IMR-90 (cell line): ENCODE results near the gene CBX3. TPM values are rescaled to one million over a fixed set of nuclear protein-coding genes. Genes with fewer than 3 reads are reported as not detected.

ENCODE experiments used
- ATAC-seq: fragments of 200-7000 bp; cut with Tn5 transposase; 2 replicates; pipeline ENCODE4 v1.9.1; 2020; ENCODE audit warnings: low read depth, mild to moderate bottlenecking, moderate library complexity
- BruUV-seq: library from RNA; stranded (reverse); fragments of 400-500 nt; replicated peaks from 2 replicates; lab custom pipeline; 2021; lab: Mats Ljungman, UMichigan
- CTCF ChIA-PET: fragments of 300-600 bp; formaldehyde crosslinking; extraction: SDS; loops from one replicate; lab custom pipeline; 2021; ENCODE audit warnings: antibody characterized with exemption; lab: Yijun Ruan, JAX
- POLR2A ChIA-PET: fragments of 300-600 bp; sonication (Branson Sonifier 250); formaldehyde crosslinking; loops from one replicate; lab custom pipeline; 2022; ENCODE audit warnings: antibody characterized with exemption; ENCODE audit not compliant: unreplicated experiment; lab: Charles Lee
- DNase-seq: peaks from one replicate; pipeline ENCODE4 v3.0.0; 2013
- H2AFZ ChIP-seq: replicated peaks from 2 replicates; pipeline ENCODE3; 2013; ENCODE audit warnings: low read length, mild to moderate bottlenecking; ENCODE audit not compliant: poor library complexity
- H2AK5ac ChIP-seq: 2 replicates; pipeline ENCODE4 v1.6.1; 2013; ENCODE audit warnings: low read depth, low read length, inconsistent platforms
- H2AK9ac ChIP-seq: replicated peaks from 2 replicates; pipeline ENCODE3; 2013; ENCODE audit warnings: mild to moderate bottlenecking, low read depth, low read length, moderate library complexity; ENCODE audit not compliant: poor library complexity
- H2BK120ac ChIP-seq: 2 replicates; pipeline ENCODE4 v1.6.1; 2013; ENCODE audit warnings: low read depth, low read length, inconsistent platforms
- H2BK15ac ChIP-seq: 3 replicates; pipeline ENCODE4 v1.6.1; 2013; ENCODE audit warnings: low read depth, low read length, inconsistent platforms
- H2BK20ac ChIP-seq: 2 replicates; pipeline ENCODE4 v1.6.1; 2013; ENCODE audit warnings: low read depth, mild to moderate bottlenecking, inconsistent platforms, low read length, moderate library complexity
- H2BK5ac ChIP-seq: 2 replicates; pipeline ENCODE4 v1.6.1; 2013; ENCODE audit warnings: mild to moderate bottlenecking, low read depth, low read length, inconsistent platforms; ENCODE audit not compliant: poor library complexity, severe bottlenecking
- H3K14ac ChIP-seq: replicated peaks from 2 replicates; pipeline ENCODE4 v1.6.1; 2013; ENCODE audit warnings: low read depth, low read length, inconsistent platforms
- H3K18ac ChIP-seq: 2 replicates; pipeline ENCODE4 v1.6.1; 2013; ENCODE audit warnings: low read depth, low read length, control low read depth
- H3K23ac ChIP-seq: 2 replicates; pipeline ENCODE4 v1.6.1; 2013; ENCODE audit warnings: low read depth, low read length, inconsistent platforms
- H3K27ac ChIP-seq: 2 replicates; pipeline ENCODE4 v1.5.1; 2013; ENCODE audit warnings: mild to moderate bottlenecking, control low read depth, low read length; ENCODE audit not compliant: insufficient read depth
- H3K27me3 ChIP-seq: 2 replicates; pipeline ENCODE4 v1.6.1; 2013; ENCODE audit warnings: low read length; ENCODE audit not compliant: control insufficient read depth, insufficient read depth
- H3K36me3 ChIP-seq: 2 replicates; pipeline ENCODE4 v1.6.1; 2013; ENCODE audit warnings: low read length, mixed read lengths; ENCODE audit not compliant: control insufficient read depth, insufficient read depth
- H3K4ac ChIP-seq: 2 replicates; pipeline ENCODE4 v1.6.1; 2013; ENCODE audit warnings: low read depth, low read length, inconsistent platforms
- H3K4me1 ChIP-seq: 2 replicates; pipeline ENCODE4 v1.6.1; 2013; ENCODE audit warnings: low read length, mixed read lengths; ENCODE audit not compliant: control insufficient read depth, insufficient read depth
- H3K4me2 ChIP-seq: 2 replicates; pipeline ENCODE4 v1.6.1; 2013; ENCODE audit warnings: low read depth, mild to moderate bottlenecking, control low read depth, low read length, moderate library complexity
- H3K4me3 ChIP-seq: 2 replicates; pipeline ENCODE4 v1.5.1; 2013; ENCODE audit warnings: low read depth, mild to moderate bottlenecking, control low read depth, low read length, moderate library complexity; ENCODE audit not compliant: insufficient read depth
- H3K56ac ChIP-seq: 2 replicates; pipeline ENCODE4 v1.6.1; 2013; ENCODE audit warnings: low read length, inconsistent platforms; ENCODE audit not compliant: insufficient read depth; ENCODE audit errors: extremely low read depth
- H3K79me1 ChIP-seq, 2 experiments: 2 replicates each; pipeline ENCODE4 v1.6.1; 2013; ENCODE audit warnings: low read length in 2 of 2, inconsistent platforms in 1 of 2, low read depth in 1 of 2
- H3K9ac ChIP-seq: 2 replicates; pipeline ENCODE4 v1.6.1; 2013; ENCODE audit warnings: low read depth, low read length, control low read depth
- H3K9me1 ChIP-seq: 2 replicates; pipeline ENCODE4 v1.6.1; 2013; ENCODE audit warnings: low read length, inconsistent platforms; ENCODE audit not compliant: insufficient read depth
- H3K9me3 ChIP-seq: 2 replicates; pipeline ENCODE4 v1.6.1; 2013; ENCODE audit warnings: low read length; ENCODE audit not compliant: control insufficient read depth, insufficient read depth
- H4K20me1 ChIP-seq: 2 replicates; pipeline ENCODE4 v1.6.1; 2013; ENCODE audit warnings: low read length, inconsistent platforms; ENCODE audit not compliant: insufficient read depth
- H4K5ac ChIP-seq: 2 replicates; pipeline ENCODE4 v1.6.1; 2013; ENCODE audit warnings: mild to moderate bottlenecking, low read depth, low read length, control low read depth
- H4K8ac ChIP-seq, 2 experiments: 2 replicates each; pipeline ENCODE4 v1.6.1; 2013; ENCODE audit warnings: low read depth in 2 of 2, low read length in 2 of 2, control low read depth in 1 of 2, inconsistent platforms in 1 of 2
- H4K91ac ChIP-seq: 2 replicates; pipeline ENCODE4 v1.6.1; 2013; ENCODE audit warnings: low read depth, low read length, inconsistent platforms; ENCODE audit not compliant: insufficient read depth
- BHLHE40 ChIP-seq: fragments of 150-350 bp; IDR thresholded peaks from 2 replicates; pipeline ENCODE4 v1.6.1; 2016; ENCODE audit warnings: mild to moderate bottlenecking, low read depth, low read length
- CEBPB ChIP-seq: IDR thresholded peaks from 2 replicates; pipeline ENCODE4 v1.6.1; 2012; ENCODE audit warnings: low read depth, low read length, improper control_type of control experiment
- CHD1 ChIP-seq: IDR thresholded peaks from 2 replicates; pipeline ENCODE4 v1.6.1; 2012; ENCODE audit warnings: low read depth, low read length, improper control_type of control experiment
- CTCF ChIP-seq: conservative IDR thresholded peaks from 2 replicates; pipeline ENCODE4 v1.5.1; 2012; ENCODE audit warnings: mild to moderate bottlenecking, low read depth, low read length, improper control_type of control experiment
- ELK1 ChIP-seq: fragments of 150-350 bp; IDR thresholded peaks from 2 replicates; pipeline ENCODE4 v1.6.1; 2016; ENCODE audit warnings: low read depth, mild to moderate bottlenecking, low read length, moderate library complexity, borderline replicate concordance
- MAFK ChIP-seq: IDR thresholded peaks from 2 replicates; pipeline ENCODE4 v1.6.1; 2012; ENCODE audit warnings: low read depth, low read length, improper control_type of control experiment
- MAZ ChIP-seq: IDR thresholded peaks from 2 replicates; pipeline ENCODE4 v1.6.1; 2012; ENCODE audit warnings: low read depth, mild to moderate bottlenecking, low read length, improper control_type of control experiment, moderate library complexity, borderline replicate concordance
- NFE2L2 ChIP-seq: fragments of 150-350 bp; IDR thresholded peaks from 2 replicates; pipeline ENCODE4 v1.6.1; 2016; ENCODE audit warnings: low read depth, mild to moderate bottlenecking, low read length
- POLR2A ChIP-seq: IDR thresholded peaks from 2 replicates; pipeline ENCODE4 v1.6.1; 2012; ENCODE audit warnings: mild to moderate bottlenecking, low read depth, low read length
- RFX5 ChIP-seq: IDR thresholded peaks from 2 replicates; pipeline ENCODE4 v1.8.0; 2012; ENCODE audit warnings: low read depth, mild to moderate bottlenecking, low read length, moderate library complexity
- SMC3 ChIP-seq: fragments of 150-350 bp; IDR thresholded peaks from 2 replicates; pipeline ENCODE4 v1.6.1; 2016; ENCODE audit warnings: low read depth, mild to moderate bottlenecking, antibody characterized with exemption, low read length, moderate library complexity
- USF2 ChIP-seq: fragments of 150-350 bp; IDR thresholded peaks from 2 replicates; pipeline ENCODE4 v1.6.1; 2017; ENCODE audit warnings: mild to moderate bottlenecking, antibody characterized with exemption, low read length, low read depth
- WGBS, 2 experiments: methylation state at CpG; one replicate each; pipeline versions ENCODE4 v1.1.5 to v1.1.7; 2013; ENCODE audit warnings: missing lambda C conversion rate in 2 of 2; ENCODE audit not compliant: insufficient read length in 1 of 2; ENCODE audit errors: extremely low coverage in 2 of 2; 5-methylcytosine and 5-hydroxymethylcytosine counted together
- dilution Hi-C: fragments of 300-500 bp; cut with HindIII; formaldehyde crosslinking; loops from one replicate; pipeline ENCODE4 v1.14.3; 2018; ENCODE audit warnings: low sequenced_read_pairs; ENCODE audit not compliant: unreplicated experiment
- in situ Hi-C: fragments of 300-500 bp; cut with MboI; formaldehyde crosslinking; loops from 3 replicates; pipeline ENCODE4 v1.14.3; 2019; ENCODE audit warnings: low sequenced_read_pairs, inconsistent platforms, mixed read lengths
- intact Hi-C: fragments of 100-400 bp; cut with micrococcal nuclease; formaldehyde crosslinking; loops from 2 replicates; pipeline ENCODE4 v1.10.0; 2022
- polyA plus RNA-seq, 3 experiments: library from polyadenylated mRNA; depleted of rRNA; stranded (reverse); fragments of >200 nt; gene quantifications; 2 replicates each; pipeline ENCODE4 v1.2.3, GENCODE V29; 2012; ENCODE audit warnings: low replicate concordance in 1 of 3
- total RNA-seq: library from RNA; depleted of rRNA; stranded (reverse); fragments of >200 nt; gene quantifications from 2 replicates; pipeline ENCODE4 v1.2.3, GENCODE V29; 2012

Gene CBX3
- total and polyA plus RNA-seq, 2 of the 4 experiments (the other 2 are of a cell fraction): 38.2 to 76.5 TPM

GRCh38 chr7:26157520-26158105, 43.9 kb upstream of the CBX3 start:
- Histone ChIP-seq H3K27me3 (no peaks in the 10 kb centered on the region), H2BK15ac (peak overlapping the region; percentile 83; the same call in 2 of the 3 replicates), H3K4me1 (peaks cover 31% of the 10 kb centered on the region), H3K79me1 (peaks cover 17 to 74% of the 10 kb centered on the region in 2 experiments), H4K5ac (peak overlapping the region; percentile 10; the same call in 1 of the 2 replicates), H4K91ac (peak overlapping the region; percentile 65; the same call in 1 of the 2 replicates), H3K4me2 (no peak overlapping the region), H3K56ac (no peak overlapping the region), H2AK9ac (no peak overlapping the region), H3K14ac (peak overlapping the region; percentile 72; the same call in 1 of the 2 replicates), H3K4me3 (no peak overlapping the region), H4K8ac (peak overlapping the region in 1 of 2 experiments; percentile 48; a peak in 1 of 4 replicates), H3K9ac (no peak overlapping the region), H2BK120ac (peak overlapping the region; percentile 70; the same call in 1 of the 2 replicates), H3K9me3 (no peaks in the 10 kb centered on the region), H2AK5ac (peak overlapping the region; percentile 31; the same call in 1 of the 2 replicates), H4K20me1 (no peaks in the 10 kb centered on the region), H3K27ac (no peak overlapping the region), H3K4ac (peak overlapping the region; percentile 78), H3K18ac (peak overlapping the region; percentile 6; the same call in 1 of the 2 replicates), H2AFZ (no peak overlapping the region), H3K36me3 (no peaks in the 10 kb centered on the region), H2BK20ac (peak overlapping the region; percentile 88), H3K23ac (peak overlapping the region; percentile 87; the same call in 1 of the 2 replicates), H2BK5ac (peak overlapping the region; percentile 47), H3K9me1 (peaks cover 42% of the 10 kb centered on the region)
- ChIA-PET CTCF (interaction anchor here (1.5 kb wide), 1 partner anchor 15 kb away, joined by 4 read pairs; no protein-coding TSS in a partner anchor), POLR2A (no interaction called here)
- TF ChIP-seq MAZ: no peak
- TF ChIP-seq USF2: no peak
- TF ChIP-seq CEBPB: no peak
- TF ChIP-seq BHLHE40: no peak
- TF ChIP-seq CHD1: no peak
- no peak for TF ChIP-seq MAFK
- TF ChIP-seq ELK1: no peak
- TF ChIP-seq SMC3: no peak
- no peak for TF ChIP-seq CTCF
- no peak for TF ChIP-seq POLR2A
- TF ChIP-seq NFE2L2: no peak
- no peak for TF ChIP-seq RFX5
- intact Hi-C loops: no loop called here
- no TSS peak for BruUV-seq
- dilution Hi-C loops: no loop called here
- ATAC-seq (no peak), DNase-seq (no peak)
- WGBS, 2 experiments: no CpG with 5 or more reads among the region's 4 CpGs
- in situ Hi-C loops: no loop called here
